ENCODE results near the gene CHST3.
A peak's percentile ranks its signal among the peaks of the same experiment; 100 is the strongest.
"Not testable (repeated sequence)": the region's sequence is repeated elsewhere in the genome, so short reads cannot be mapped to it uniquely, and the experiment has no call there.

The CHST3 gene

GRCh38 chr10:71973777-71974488 is 9.7 kb downstream of the CHST3 start:
- DNase-seq (ENCODE audit: low read depth in 2 of 2): no peak

GRCh38 chr10:71974489-71975021 is 10.4 kb downstream of the CHST3 start:
- peak; percentile 48 to 56 for DNase-seq (ENCODE audit: low read depth in 2 of 2)

- DNase-seq (ENCODE audit: low read depth in 2 of 2): no peak
These were observed 11.1 kb downstream of the CHST3 start for GRCh38 chr10:71975087-71975870.

GRCh38 chr10:71975871-71976725 is 11.9 kb downstream of the CHST3 start:
- no peak for DNase-seq (ENCODE audit: low read depth in 2 of 2)

GRCh38 chr10:71977614-71977903 is 13.4 kb downstream of the CHST3 start:
- not testable (repeated sequence) for DNase-seq (ENCODE audit: low read depth in 2 of 2)

- no peak for DNase-seq (ENCODE audit: low read depth in 2 of 2)
These were observed 14.3 kb downstream of the CHST3 start for GRCh38 chr10:71978476-71978875.

GRCh38 chr10:71978988-71979691 is 14.9 kb downstream of the CHST3 start:
- no peak for DNase-seq (ENCODE audit: low read depth in 2 of 2)

- DNase-seq (ENCODE audit: low read depth in 2 of 2): no peak
These were observed 15.5 kb downstream of the CHST3 start for GRCh38 chr10:71979692-71980062.

GRCh38 chr10:71980181-71981014 is 16.2 kb downstream of the CHST3 start:
- DNase-seq (ENCODE audit: low read depth in 2 of 2): no peak

GRCh38 chr10:71981015-71981875 is 17.1 kb downstream of the CHST3 start:
- no peak for DNase-seq (ENCODE audit: low read depth in 2 of 2)

- no peak for DNase-seq (ENCODE audit: low read depth in 2 of 2)
These were observed 17.7 kb downstream of the CHST3 start for GRCh38 chr10:71981876-71982230.

- no peak for DNase-seq (ENCODE audit: low read depth in 2 of 2)
These were observed 18.3 kb downstream of the CHST3 start for GRCh38 chr10:71982269-71983178.

GRCh38 chr10:71984126-71984808 is 20.1 kb downstream of the CHST3 start:
- DNase-seq (ENCODE audit: low read depth in 2 of 2): no peak

GRCh38 chr10:71984809-71985388 is 20.7 kb downstream of the CHST3 start:
- no peak for DNase-seq (ENCODE audit: low read depth in 2 of 2)

- no peak for DNase-seq (ENCODE audit: low read depth in 2 of 2)
These were observed 21.5 kb downstream of the CHST3 start for GRCh38 chr10:71985542-71986250.

- DNase-seq (ENCODE audit: low read depth in 2 of 2): not testable (repeated sequence)
These were observed 24.7 kb downstream of the CHST3 start for GRCh38 chr10:71988895-71989294.

All from stimulated activated CD4-positive, alpha-beta T cell treated with anti-CD3 and anti-CD28 coated beads, Interleukin-4, amount 100 ng/mL, for 48 hours (primary cell).